Measurements from ENCODE around the gene TTC28. TPM values are rescaled to one million over a fixed set of nuclear protein-coding genes. Genes with fewer than 3 reads are reported as not detected.

TTC28 gene
- total RNA-seq, 1 experiment from 2014 or later: 0.12 TPM

DNA sequence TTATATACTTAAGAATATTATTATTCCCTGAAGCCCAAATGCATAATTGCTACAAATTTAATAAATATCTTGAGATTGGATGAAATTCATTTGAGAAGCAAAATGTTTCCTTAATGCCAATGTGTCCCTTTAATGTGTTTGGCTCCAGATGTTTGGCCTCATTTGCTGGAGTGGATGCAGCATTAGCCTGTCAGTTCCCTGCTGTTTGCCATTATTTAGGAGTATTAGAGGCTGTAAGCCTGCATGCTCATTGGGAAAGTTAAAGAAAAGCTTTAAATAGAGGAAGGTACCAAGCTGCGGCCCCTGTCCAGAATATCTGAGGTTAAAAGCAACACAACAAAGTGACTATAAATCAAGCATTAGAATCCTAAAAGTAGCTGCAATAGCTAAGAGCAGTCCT is 705.8 kb downstream of the TTC28 start (continued):
- TF ChIP-seq POLR2AphosphoS5 (IDR thresholded peaks at IDR 0.05; ENCODE audit: low read depth, low read length) (no peak), FOSL1 (IDR thresholded peaks at IDR 0.05; ENCODE audit: low read depth) (no peak)

- no TSS peak for BruUV-seq (replicated peaks)
- intact Hi-C loops (cut with micrococcal nuclease): no loop called here
- ATAC-seq (no peak), DNase-seq (ENCODE audit: low read depth, low spot score) (no peak)
- H3K4me2 ChIP-seq (ENCODE audit: low read length): no peak overlapping the region
- no peak overlapping the region for H3K9ac ChIP-seq (ENCODE audit: low read length)
- no peak overlapping the region for H3K4me3 ChIP-seq (replicated peaks in 1 of 2; ENCODE audit: low read depth in 1 of 2, low read length in 2 of 2)
- H2AFZ ChIP-seq (ENCODE audit: low read depth, low read length, poor library complexity, severe bottlenecking): no peak overlapping the region
- peaks cover 5 to 15% of the 10 kb centered on the region in 2 experiments; a peak in 3 of 4 replicates for H3K4me1 ChIP-seq (ENCODE audit: control insufficient read depth in 1 of 2, insufficient read depth in 2 of 2, low read length in 2 of 2)
- ChIA-PET CTCF (interaction anchor here (1.0 kb wide), 1 partner anchor 18 kb away, joined by 4 read pairs; no protein-coding TSS in a partner anchor), RAD21 (ENCODE audit: low non-redundant PET in 1 of 2, low total read pairs in 2 of 2, uncharacterized antibody in 2 of 2, unreplicated experiment in 2 of 2) (no interaction called here), POLR2A (interaction anchor here (0.9 kb wide), 1 partner anchor 54 kb away, joined by 3 read pairs; the partner anchor contains the start of gene PITPNB)
- no peak overlapping the region for H3K27ac ChIP-seq (ENCODE audit: low read depth, low read length)
- H3K36me3 ChIP-seq (ENCODE audit: control insufficient read depth in 1 of 2, insufficient read depth in 2 of 2, low read length in 2 of 2): no peaks in the 10 kb centered on the region
- no peaks in the 10 kb centered on the region for H3K27me3 ChIP-seq (ENCODE audit: insufficient read depth, low read length)
- no peaks in the 10 kb centered on the region for H3K79me2 ChIP-seq (ENCODE audit: insufficient read depth, low read length)
- TF ChIP-seq CEBPB (IDR thresholded peaks at IDR 0.05; ENCODE audit: low read depth): no peak
- no peaks in the 10 kb centered on the region; a peak in 1 of 4 replicates for H3K9me3 ChIP-seq (ENCODE audit: control insufficient read depth in 1 of 2, insufficient read depth in 1 of 2, low read depth in 1 of 2, low read length in 2 of 2)
- H4K20me1 ChIP-seq (ENCODE audit: insufficient read depth): no peaks in the 10 kb centered on the region
- no peaks in the 10 kb centered on the region for H3K9me2 ChIP-seq (ENCODE audit: insufficient read depth)
Observed at GRCh38 chr22:27972732-27973698, 706.6 kb downstream of the TTC28 start.

DNA sequence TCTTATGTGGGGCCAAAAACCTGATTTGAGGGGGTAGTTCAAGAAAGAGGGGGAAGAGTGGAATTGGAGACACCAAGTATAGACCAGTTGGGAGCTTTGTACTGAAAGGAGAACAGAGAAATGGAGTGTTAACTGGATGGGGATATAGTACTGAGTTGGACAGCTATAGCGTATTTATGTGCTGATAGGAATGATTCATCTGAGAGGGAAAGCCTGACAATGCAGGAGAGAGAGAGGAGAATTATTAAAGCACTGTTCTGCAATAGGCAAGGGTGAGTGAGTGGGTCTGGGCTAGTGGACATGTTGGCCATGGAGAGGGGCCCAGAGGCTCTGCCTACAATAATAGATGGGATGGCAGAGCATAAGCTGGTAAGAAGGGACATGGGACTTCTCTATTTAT is 707.7 kb downstream of the TTC28 start:
- no peak for DNase-seq (ENCODE audit: low read depth, low spot score)
- Histone ChIP-seq H3K4me3 (replicated peaks in 1 of 2; ENCODE audit: low read depth in 1 of 2, low read length in 2 of 2) (no peak overlapping the region), H3K36me3 (ENCODE audit: control insufficient read depth in 1 of 2, insufficient read depth in 2 of 2, low read length in 2 of 2) (no peaks in the 10 kb centered on the region), H3K4me2 (ENCODE audit: low read length) (no peak overlapping the region), H3K9me2 (ENCODE audit: insufficient read depth) (no peaks in the 10 kb centered on the region), H2AFZ (ENCODE audit: low read depth, low read length, poor library complexity, severe bottlenecking) (no peak overlapping the region), H3K79me2 (ENCODE audit: insufficient read depth, low read length) (no peaks in the 10 kb centered on the region), H4K20me1 (ENCODE audit: insufficient read depth) (no peaks in the 10 kb centered on the region), H3K4me1 (ENCODE audit: control insufficient read depth in 1 of 2, insufficient read depth in 2 of 2, low read length in 2 of 2) (peaks cover 5 to 15% of the 10 kb centered on the region in 2 experiments; a peak in 3 of 4 replicates), H3K27ac (ENCODE audit: low read depth, low read length) (no peak overlapping the region), H3K9me3 (ENCODE audit: control insufficient read depth in 1 of 2, insufficient read depth in 1 of 2, low read depth in 1 of 2, low read length in 2 of 2) (no peaks in the 10 kb centered on the region; a peak in 1 of 4 replicates), H3K27me3 (ENCODE audit: insufficient read depth, low read length) (no peaks in the 10 kb centered on the region), H3K9ac (ENCODE audit: low read length) (no peak overlapping the region)
- CTCF ChIA-PET: interaction anchor here (1.0 kb wide), 1 partner anchor 19 kb away, joined by 4 read pairs; no protein-coding TSS in a partner anchor
- RAD21 ChIA-PET (ENCODE audit: low non-redundant PET in 1 of 2, low total read pairs in 2 of 2, uncharacterized antibody in 2 of 2, unreplicated experiment in 2 of 2): no interaction called here
- no peak for ATAC-seq
- intact Hi-C loops (cut with micrococcal nuclease): no loop called here
- no TSS peak for BruUV-seq (replicated peaks)
- POLR2A ChIA-PET: interaction anchor here (0.9 kb wide), 1 partner anchor 53 kb away, joined by 3 read pairs; the partner anchor contains the start of gene PITPNB
- TF ChIP-seq REST (IDR thresholded peaks at IDR 0.05; ENCODE audit: low read depth) (no peak), EGR1 (IDR thresholded peaks at IDR 0.05; ENCODE audit: low read depth) (no peak), EZH2phosphoT487 (IDR thresholded peaks at IDR 0.05; ENCODE audit: borderline replicate concordance) (no peak), SP1 (IDR thresholded peaks at IDR 0.05; ENCODE audit: low read depth) (no peak), ZFX (IDR thresholded peaks at IDR 0.05) (no peak), JUND (IDR thresholded peaks at IDR 0.05) (no peak), ZBTB33 (IDR thresholded peaks at IDR 0.05; ENCODE audit: extremely low read depth, insufficient replicate concordance, low read length) (no peak), ATF3 (IDR thresholded peaks at IDR 0.05) (no peak), SIN3A (IDR thresholded peaks at IDR 0.05; ENCODE audit: low read depth) (no peak)
